ENCODE data around the gene PTPN12.

- TF ChIP-seq CTCF (IDR thresholded peaks at IDR 0.05; ENCODE audit: insufficient read depth, low read length) (no peak), POLR2AphosphoS5 (IDR thresholded peaks at IDR 0.05; ENCODE audit: low read depth) (no peak)
These were observed 48.1 kb upstream of the PTPN12 start for GRCh38 chr7:77488986-77489385.
